ENCODE measurements around the gene PIPOX.

The PIPOX gene

GRCh38 chr17:29102741-29103181 lies 59.8 kb downstream of the PIPOX start:
- no peak for TF ChIP-seq CTCF (IDR thresholded peaks at IDR 0.05; ENCODE audit: insufficient read depth, missing control alignments)
- DNase-seq (ENCODE audit: insufficient read length, low spot score) = no peak
- no peak for FAIRE-seq

DNA sequence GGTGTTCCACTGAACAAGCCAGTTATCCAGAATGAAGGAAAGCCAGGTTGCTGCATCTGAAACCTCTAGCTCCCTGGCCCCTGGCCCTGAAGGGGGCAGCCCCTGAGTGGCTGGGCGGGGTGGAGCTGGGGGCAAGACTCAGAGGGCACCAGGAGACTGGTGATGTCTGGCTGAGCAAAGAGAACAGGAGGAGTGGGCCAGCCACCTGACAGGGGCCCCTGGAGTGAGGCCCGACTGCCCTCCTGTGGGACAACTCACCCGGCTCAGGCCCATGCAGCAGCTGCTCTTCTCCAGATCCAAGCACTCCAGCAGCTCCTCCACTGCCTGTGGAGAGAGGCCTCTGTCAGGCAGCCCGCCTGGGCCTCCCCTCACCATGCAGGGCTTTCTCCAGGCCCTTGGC lies 60.4 kb downstream of the PIPOX start:
- no peak for FAIRE-seq
- no peak for DNase-seq (ENCODE audit: insufficient read length, low spot score)
- TF ChIP-seq CTCF (IDR thresholded peaks at IDR 0.05; ENCODE audit: insufficient read depth, missing control alignments) = no peak
